ENCODE measurements around the gene MAGEF1. TPM values are rescaled to one million over a fixed set of nuclear protein-coding genes. Genes with fewer than 3 reads are reported as not detected.

The MAGEF1 gene
- total and polyA plus RNA-seq, 2 donors from 2014 or later, result 37.9 to 50.0 TPM

- intact Hi-C loops (cut with DNase I), result no loop called here
- DNase-seq, result peak in 4 of 5 donors; percentile 84 to 93 (median 90)
- no peaks in the 10 kb centered on the region for H3K36me3 ChIP-seq (ENCODE audit: control insufficient read depth in 2 of 3, insufficient read depth in 3 of 3, low read length in 3 of 3)
- peak overlapping the region in 1 of 3 donors; percentile 3 for H3K4me3 ChIP-seq (ENCODE audit: low read length in 3 of 3)
- H3K4me1 ChIP-seq (ENCODE audit: control insufficient read depth in 2 of 3, insufficient read depth in 2 of 3, low read depth in 1 of 3, low read length in 3 of 3), result peaks cover 0 to 7% (median 5%) of the 10 kb centered on the region in 3 donors
- peak overlapping the region in 1 of 2 donors; percentile 16 for H3K27ac ChIP-seq (ENCODE audit: low read depth in 2 of 2, low read length in 2 of 2)
- TF ChIP-seq CTCF (IDR thresholded peaks at IDR 0.05; ENCODE audit: borderline replicate concordance, extremely low read depth, insufficient read depth), result no peak
- FAIRE-seq, result no peak
- H3K9ac ChIP-seq (ENCODE audit: low read length in 3 of 3), result no peak overlapping the region
- no peaks in the 10 kb centered on the region for H3K9me3 ChIP-seq (ENCODE audit: control insufficient read depth in 2 of 3, insufficient read depth in 1 of 3, low read length in 3 of 3)
- no peaks in the 10 kb centered on the region for H3K27me3 ChIP-seq (ENCODE audit: control insufficient read depth, insufficient read depth, low read length)
These were observed 31.2 kb downstream of the MAGEF1 start for GRCh38 chr3:184680385-184681345.

GRCh38 chr3:184679056-184679816, 32.6 kb downstream of the MAGEF1 start:
- intact Hi-C loops (cut with DNase I), result no loop called here
- peak in 4 of 5 donors; percentile 91 to 95 (median 94) for DNase-seq
- H3K9ac ChIP-seq (ENCODE audit: low read length in 3 of 3), result peak overlapping the region in 1 of 3 donors; percentile 3
- peak overlapping the region in 1 of 2 donors; percentile 11 for H3K27ac ChIP-seq (ENCODE audit: low read depth in 2 of 2, low read length in 2 of 2)
- no peak for FAIRE-seq
- peaks cover 0 to 7% (median 5%) of the 10 kb centered on the region in 3 donors for H3K4me1 ChIP-seq (ENCODE audit: control insufficient read depth in 2 of 3, insufficient read depth in 2 of 3, low read depth in 1 of 3, low read length in 3 of 3)
- H3K4me3 ChIP-seq (ENCODE audit: low read length in 3 of 3), result no peak overlapping the region
- no peaks in the 10 kb centered on the region for H3K36me3 ChIP-seq (ENCODE audit: control insufficient read depth in 2 of 3, insufficient read depth in 3 of 3, low read length in 3 of 3)
- H3K9me3 ChIP-seq (ENCODE audit: control insufficient read depth in 2 of 3, insufficient read depth in 1 of 3, low read length in 3 of 3), result no peaks in the 10 kb centered on the region
- H3K27me3 ChIP-seq (ENCODE audit: control insufficient read depth, insufficient read depth, low read length), result no peaks in the 10 kb centered on the region
- TF ChIP-seq CTCF (IDR thresholded peaks at IDR 0.05; ENCODE audit: borderline replicate concordance, extremely low read depth, insufficient read depth), result no peak

GRCh38 chr3:184678317-184679055, 33.4 kb downstream of the MAGEF1 start:
- Histone ChIP-seq H3K4me3 (ENCODE audit: low read length in 3 of 3) (no peak overlapping the region), H3K9ac (ENCODE audit: low read length in 3 of 3) (no peak overlapping the region), H3K9me3 (ENCODE audit: control insufficient read depth in 2 of 3, insufficient read depth in 1 of 3, low read length in 3 of 3) (no peaks in the 10 kb centered on the region), H3K27ac (ENCODE audit: low read depth in 2 of 2, low read length in 2 of 2) (peak overlapping the region in 1 of 2 donors; percentile 11), H3K4me1 (ENCODE audit: control insufficient read depth in 2 of 3, insufficient read depth in 2 of 3, low read depth in 1 of 3, low read length in 3 of 3) (peaks cover 0 to 7% (median 5%) of the 10 kb centered on the region in 3 donors), H3K36me3 (ENCODE audit: control insufficient read depth in 2 of 3, insufficient read depth in 3 of 3, low read length in 3 of 3) (no peaks in the 10 kb centered on the region), H3K27me3 (ENCODE audit: control insufficient read depth, insufficient read depth, low read length) (no peaks in the 10 kb centered on the region)
- peak in 2 of 5 donors; percentile 80 to 88 for DNase-seq
- no peak for FAIRE-seq
- intact Hi-C loops (cut with DNase I), result no loop called here
- no peak for TF ChIP-seq CTCF (IDR thresholded peaks at IDR 0.05; ENCODE audit: borderline replicate concordance, extremely low read depth, insufficient read depth)
